ENCODE data around the gene LMNA. TPM values are rescaled to one million over a fixed set of nuclear protein-coding genes. Genes with fewer than 3 reads are reported as not detected.

Gene LMNA
- total RNA-seq, 1 donor from 2014 or later = 235 TPM

DNA sequence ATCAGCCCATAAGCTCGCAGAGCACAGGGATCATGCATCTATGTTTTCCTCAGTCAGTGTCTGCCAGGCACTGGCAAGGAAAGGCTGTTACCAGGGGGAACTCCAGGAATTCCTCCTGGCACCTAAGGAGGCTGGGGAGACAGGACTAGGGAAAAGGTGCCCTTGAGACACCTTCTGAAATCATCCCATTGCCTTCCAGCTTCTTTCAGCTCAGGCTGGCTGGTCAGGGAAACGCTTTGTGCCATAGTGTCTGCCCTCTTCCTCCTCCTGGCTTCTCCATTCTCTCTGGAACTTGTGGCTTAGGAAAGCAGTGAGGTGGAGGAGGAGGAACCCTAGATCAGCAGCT, 13.8 kb downstream of the LMNA start:
- H3K4me3 ChIP-seq = peak overlapping the region; percentile 14
- TF ChIP-seq, protein P1, sequence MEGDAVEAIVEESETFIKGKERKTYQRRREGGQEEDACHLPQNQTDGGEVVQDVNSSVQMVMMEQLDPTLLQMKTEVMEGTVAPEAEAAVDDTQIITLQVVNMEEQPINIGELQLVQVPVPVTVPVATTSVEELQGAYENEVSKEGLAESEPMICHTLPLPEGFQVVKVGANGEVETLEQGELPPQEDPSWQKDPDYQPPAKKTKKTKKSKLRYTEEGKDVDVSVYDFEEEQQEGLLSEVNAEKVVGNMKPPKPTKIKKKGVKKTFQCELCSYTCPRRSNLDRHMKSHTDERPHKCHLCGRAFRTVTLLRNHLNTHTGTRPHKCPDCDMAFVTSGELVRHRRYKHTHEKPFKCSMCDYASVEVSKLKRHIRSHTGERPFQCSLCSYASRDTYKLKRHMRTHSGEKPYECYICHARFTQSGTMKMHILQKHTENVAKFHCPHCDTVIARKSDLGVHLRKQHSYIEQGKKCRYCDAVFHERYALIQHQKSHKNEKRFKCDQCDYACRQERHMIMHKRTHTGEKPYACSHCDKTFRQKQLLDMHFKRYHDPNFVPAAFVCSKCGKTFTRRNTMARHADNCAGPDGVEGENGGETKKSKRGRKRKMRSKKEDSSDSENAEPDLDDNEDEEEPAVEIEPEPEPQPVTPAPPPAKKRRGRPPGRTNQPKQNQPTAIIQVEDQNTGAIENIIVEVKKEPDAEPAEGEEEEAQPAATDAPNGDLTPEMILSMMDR (IDR thresholded peaks at IDR 0.05) = no peak

DNA sequence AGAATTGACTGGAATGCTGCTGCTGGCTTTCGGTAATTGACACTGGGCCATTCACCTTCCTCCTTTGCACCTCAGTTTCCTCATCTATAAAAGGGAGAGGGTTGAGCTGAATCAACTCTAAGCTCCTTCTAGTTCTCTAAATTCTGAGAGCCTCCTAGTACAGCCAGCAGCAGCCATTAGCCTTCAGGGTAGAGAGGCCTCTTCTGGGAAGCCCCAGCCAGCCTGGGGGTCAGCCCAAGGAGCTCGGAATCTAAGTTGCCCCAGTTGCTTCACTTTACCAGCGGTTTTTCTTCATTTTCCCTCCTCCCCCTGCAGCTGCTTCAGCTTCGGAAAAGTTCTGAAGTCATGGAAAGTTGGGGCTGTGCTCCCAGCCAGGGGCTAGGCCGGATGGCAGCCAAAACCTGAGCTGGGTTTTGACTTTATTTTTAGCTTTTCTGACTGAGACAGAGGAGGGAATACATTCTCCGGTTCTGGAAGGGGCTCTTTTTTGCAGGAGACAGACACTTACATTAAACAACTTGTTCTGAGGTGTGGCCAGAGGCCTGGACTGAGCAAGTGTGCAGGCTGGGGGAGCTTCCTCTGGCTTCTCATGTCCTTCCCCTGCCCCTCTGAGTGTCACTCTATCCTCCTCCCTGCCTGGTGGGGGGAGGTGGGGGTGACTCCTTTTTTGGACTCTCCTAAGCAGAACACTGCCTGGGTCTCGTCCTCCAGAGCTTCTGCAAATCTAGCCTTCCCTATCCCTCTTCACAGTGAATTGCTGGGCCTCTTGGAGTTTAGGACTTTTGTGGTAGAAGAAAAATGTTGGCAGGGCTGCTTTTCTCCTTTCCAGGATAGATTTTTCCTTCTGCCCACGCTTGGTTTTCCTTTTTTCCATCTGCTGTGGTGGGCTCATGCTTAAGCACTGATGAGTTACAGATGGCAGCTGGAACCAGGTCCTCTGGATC, 14.4 kb downstream of the LMNA start:
- intact Hi-C loops (cut with DNase I) = no loop called here
- TF ChIP-seq, protein P1 (IDR thresholded peaks at IDR 0.05) = no peak
- H3K4me3 ChIP-seq = peak overlapping the region; percentile 14
- ATAC-seq (no peak), DNase-seq (no peak)
- peaks cover 35% of the 10 kb centered on the region for H3K36me3 ChIP-seq
- H3K9me3 ChIP-seq = no peaks in the 10 kb centered on the region
- H3K27me3 ChIP-seq = no peaks in the 10 kb centered on the region
- H3K27ac ChIP-seq = peak overlapping the region; percentile 95
- H3K4me1 ChIP-seq = peaks cover 72% of the 10 kb centered on the region

More for the DNA sequence above, 13.8 kb downstream of the LMNA start:
- H3K27ac ChIP-seq = peak overlapping the region; percentile 95
- DNase-seq = no peak
- intact Hi-C loops (cut with DNase I) = no loop called here
- no peaks in the 10 kb centered on the region for H3K9me3 ChIP-seq
- H3K4me1 ChIP-seq = peaks cover 78% of the 10 kb centered on the region
- H3K27me3 ChIP-seq = no peaks in the 10 kb centered on the region
- H3K36me3 ChIP-seq = peaks cover 28% of the 10 kb centered on the region
- no peak for ATAC-seq

DNA sequence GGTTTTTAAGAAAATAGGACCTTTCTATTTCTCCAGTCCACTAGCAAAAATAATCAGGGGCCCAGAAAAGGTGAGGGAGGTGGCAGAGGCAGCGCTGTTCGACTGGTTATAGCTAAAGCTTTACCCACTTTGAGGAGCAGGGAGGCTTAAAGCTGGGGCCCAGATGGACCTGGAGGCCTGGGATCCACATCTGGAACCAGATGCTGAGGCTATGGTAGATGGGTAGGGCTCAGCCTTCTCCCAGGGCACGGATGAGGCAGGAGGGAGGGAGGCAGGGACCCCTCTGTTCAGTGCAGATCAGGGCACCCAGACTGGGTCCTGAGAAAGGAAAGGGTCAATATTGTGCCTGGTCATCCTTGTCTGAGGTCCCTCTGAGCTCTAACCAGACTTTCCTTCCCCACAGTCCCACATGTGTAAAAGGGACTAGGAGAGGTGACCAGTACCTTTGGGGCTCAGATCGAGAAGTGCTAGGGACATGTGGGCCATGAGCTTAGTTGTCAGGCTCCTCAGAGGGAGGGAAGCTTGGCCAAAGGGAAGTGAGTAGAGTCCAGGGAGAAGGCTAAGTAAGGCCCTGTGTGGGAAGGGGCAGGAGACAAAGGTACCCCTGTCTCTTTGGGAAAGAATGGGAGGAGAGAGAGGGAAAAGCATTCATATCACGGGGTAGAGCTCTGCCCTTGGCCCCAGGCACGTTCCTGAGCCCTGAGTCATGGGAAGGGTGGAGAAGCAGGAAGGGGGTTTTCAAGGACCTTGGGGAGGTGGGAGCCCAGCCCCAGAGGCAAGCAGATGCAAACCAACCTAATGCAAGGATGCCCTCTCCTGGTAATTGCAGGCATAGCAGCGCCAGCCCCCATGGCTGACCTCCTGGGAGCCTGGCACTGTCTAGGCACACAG, 15.4 kb downstream of the LMNA start:
- Histone ChIP-seq H3K4me3 (peak overlapping the region; percentile 14), H3K36me3 (peaks cover 45% of the 10 kb centered on the region), H3K27ac (peak overlapping the region; percentile 95), H3K4me1 (peaks cover 62% of the 10 kb centered on the region), H3K27me3 (no peaks in the 10 kb centered on the region), H3K9me3 (no peaks in the 10 kb centered on the region)
- TF ChIP-seq, protein P1 (IDR thresholded peaks at IDR 0.05) = peak; percentile 97
- peak; percentile 91 for DNase-seq
- intact Hi-C loops (cut with DNase I) = loop anchor here (5.0 kb wide), 1 partner anchor 33 kb away; no protein-coding TSS in a partner anchor
- ATAC-seq = peak; percentile 86

DNA sequence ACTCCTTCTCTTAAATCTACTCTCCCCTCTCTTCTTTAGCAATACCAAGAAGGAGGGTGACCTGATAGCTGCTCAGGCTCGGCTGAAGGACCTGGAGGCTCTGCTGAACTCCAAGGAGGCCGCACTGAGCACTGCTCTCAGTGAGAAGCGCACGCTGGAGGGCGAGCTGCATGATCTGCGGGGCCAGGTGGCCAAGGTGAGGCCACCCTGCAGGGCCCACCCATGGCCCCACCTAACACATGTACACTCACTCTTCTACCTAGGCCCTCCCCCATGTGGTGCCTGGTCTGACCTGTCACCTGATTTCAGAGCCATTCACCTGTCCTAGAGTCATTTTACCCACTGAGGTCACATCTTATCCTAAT, 16.0 kb downstream of the LMNA start:
- DNase-seq (no peak), ATAC-seq (no peak)
- H3K4me1 ChIP-seq = peaks cover 56% of the 10 kb centered on the region
- H3K9me3 ChIP-seq = no peaks in the 10 kb centered on the region
- TF ChIP-seq, protein P1 (IDR thresholded peaks at IDR 0.05) = no peak
- H3K4me3 ChIP-seq = no peak overlapping the region
- intact Hi-C loops (cut with DNase I) = loop anchor here (5.0 kb wide), 1 partner anchor 33 kb away; no protein-coding TSS in a partner anchor
- peaks cover 51% of the 10 kb centered on the region for H3K36me3 ChIP-seq
- no peaks in the 10 kb centered on the region for H3K27me3 ChIP-seq
- H3K27ac ChIP-seq = peak overlapping the region; percentile 95

DNA sequence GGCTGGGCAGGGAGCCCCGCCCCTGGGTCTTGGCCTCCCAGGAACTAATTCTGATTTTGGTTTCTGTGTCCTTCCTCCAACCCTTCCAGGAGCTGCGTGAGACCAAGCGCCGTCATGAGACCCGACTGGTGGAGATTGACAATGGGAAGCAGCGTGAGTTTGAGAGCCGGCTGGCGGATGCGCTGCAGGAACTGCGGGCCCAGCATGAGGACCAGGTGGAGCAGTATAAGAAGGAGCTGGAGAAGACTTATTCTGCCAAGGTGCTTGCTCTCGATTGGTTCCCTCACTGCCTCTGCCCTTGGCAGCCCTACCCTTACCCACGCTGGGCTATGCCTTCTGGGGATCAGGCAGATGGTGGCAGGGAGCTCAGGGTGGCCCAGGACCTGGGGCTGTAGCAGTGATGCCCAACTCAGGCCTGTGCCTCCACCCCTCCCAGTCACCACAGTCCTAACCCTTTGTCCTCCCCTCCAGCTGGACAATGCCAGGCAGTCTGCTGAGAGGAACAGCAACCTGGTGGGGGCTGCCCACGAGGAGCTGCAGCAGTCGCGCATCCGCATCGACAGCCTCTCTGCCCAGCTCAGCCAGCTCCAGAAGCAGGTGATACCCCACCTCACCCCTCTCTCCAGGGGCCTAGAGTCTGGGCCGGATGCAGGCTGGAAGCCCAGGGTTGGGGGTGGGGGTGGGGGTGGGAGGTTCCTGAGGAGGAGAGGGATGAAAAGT, 20.4 kb downstream of the LMNA start:
- ATAC-seq = no peak
- Histone ChIP-seq H3K36me3 (peaks cover 94% of the 10 kb centered on the region), H3K9me3 (no peaks in the 10 kb centered on the region), H3K27me3 (no peaks in the 10 kb centered on the region), H3K4me1 (peaks cover 13% of the 10 kb centered on the region), H3K4me3 (no peak overlapping the region), H3K27ac (no peak overlapping the region)
- no peak for DNase-seq
- TF ChIP-seq, protein P1 (IDR thresholded peaks at IDR 0.05) = no peak
- intact Hi-C loops (cut with DNase I) = loop anchor here (5.0 kb wide), 1 partner anchor 38 kb away; no protein-coding TSS in a partner anchor
